Activated naive CD8-positive, alpha-beta T cell treated with anti-CD3 and anti-CD28 coated beads, Interleukin-2, amount 50 U/mL, for 24 hours (primary cell): ENCODE data around the gene YIPF5.

Experiments used
- ATAC-seq: fragments of 150-1000 bp; cut with Tn5 transposase; one replicate; pipeline ENCODE4 v1.10.0; 2021
- DNase-seq: peaks from one replicate; pipeline ENCODE4 v3.0.0; 2021
- H3K27ac Mint-ChIP-seq: one replicate; pipeline ENCODE4 v1.8.0; 2021; ENCODE audit warnings: mild to moderate bottlenecking, mixed read lengths
- H3K27me3 Mint-ChIP-seq: one replicate; pipeline ENCODE4 v1.8.0; 2021; ENCODE audit warnings: mixed read lengths
- H3K36me3 Mint-ChIP-seq: one replicate; pipeline ENCODE4 v1.8.0; 2021; ENCODE audit warnings: low read depth, mixed read lengths
- H3K4me1 Mint-ChIP-seq: one replicate; pipeline ENCODE4 v1.8.0; 2021; ENCODE audit warnings: mixed read lengths
- H3K4me3 Mint-ChIP-seq: one replicate; pipeline ENCODE4 v1.8.0; 2021; ENCODE audit warnings: mild to moderate bottlenecking, moderate library complexity, mixed read lengths
- H3K9me3 Mint-ChIP-seq: one replicate; pipeline ENCODE4 v1.8.0; 2021; ENCODE audit warnings: mixed read lengths

Gene YIPF5

DNA sequence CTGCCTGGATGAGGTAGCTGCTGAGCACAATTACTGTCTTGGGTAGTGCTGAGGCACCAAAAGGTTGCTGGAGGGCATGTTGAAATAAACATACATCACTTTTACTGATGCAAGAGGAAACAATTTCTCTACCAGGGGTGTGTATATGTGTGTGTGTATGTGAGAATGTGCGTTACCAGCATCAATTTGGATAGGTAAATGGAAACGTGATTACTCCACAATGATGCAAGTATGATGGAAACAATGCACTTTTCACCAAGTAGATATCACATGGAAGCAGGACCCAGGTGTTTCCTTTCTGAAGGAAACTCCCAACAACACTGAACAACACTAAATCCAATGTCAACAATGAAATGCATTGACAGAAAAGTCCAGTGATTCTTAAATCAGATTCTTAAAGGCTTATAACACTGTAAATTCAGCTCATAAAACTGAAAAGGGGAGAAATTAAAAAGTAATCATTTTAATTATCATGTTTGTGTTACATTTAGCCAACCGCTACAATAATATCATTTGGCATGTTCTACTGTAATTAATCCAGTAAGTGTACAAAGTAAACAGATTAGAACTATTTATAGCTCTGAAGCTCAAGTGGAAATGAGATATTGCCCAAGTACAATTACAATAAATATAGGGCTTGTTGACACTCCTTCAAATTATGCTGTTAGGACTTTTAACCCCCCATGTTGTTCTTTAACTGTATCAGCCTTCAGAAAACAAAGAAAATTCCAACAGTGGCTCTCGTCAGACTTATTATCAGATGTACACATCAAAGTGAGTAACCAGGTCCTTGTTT, 25.3 kb downstream of the YIPF5 start:
- H3K4me3 Mint-ChIP-seq = no peak overlapping the region
- H3K36me3 Mint-ChIP-seq = no peaks in the 10 kb centered on the region
- H3K4me1 Mint-ChIP-seq = peaks cover 5% of the 10 kb centered on the region
- no peak for DNase-seq
- peaks cover 6% of the 10 kb centered on the region for H3K27me3 Mint-ChIP-seq
- H3K27ac Mint-ChIP-seq = no peak overlapping the region
- no peaks in the 10 kb centered on the region for H3K9me3 Mint-ChIP-seq
- no peak for ATAC-seq

- no peak overlapping the region for H3K4me3 Mint-ChIP-seq
- DNase-seq = no peak
- H3K27ac Mint-ChIP-seq = no peak overlapping the region
- no peaks in the 10 kb centered on the region for H3K9me3 Mint-ChIP-seq
- no peak for ATAC-seq
- no peaks in the 10 kb centered on the region for H3K36me3 Mint-ChIP-seq
- peaks cover 5% of the 10 kb centered on the region for H3K4me1 Mint-ChIP-seq
- peaks cover 6% of the 10 kb centered on the region for H3K27me3 Mint-ChIP-seq
Observed at GRCh38 chr5:144143625-144144024, 26.8 kb downstream of the YIPF5 start.

- no peak for ATAC-seq
- H3K36me3 Mint-ChIP-seq = no peaks in the 10 kb centered on the region
- no peaks in the 10 kb centered on the region for H3K9me3 Mint-ChIP-seq
- peaks cover 5% of the 10 kb centered on the region for H3K4me1 Mint-ChIP-seq
- H3K27ac Mint-ChIP-seq = no peak overlapping the region
- H3K27me3 Mint-ChIP-seq = peaks cover 6% of the 10 kb centered on the region
- DNase-seq = no peak
- H3K4me3 Mint-ChIP-seq = no peak overlapping the region
Observed at GRCh38 chr5:144142824-144143162, 27.7 kb downstream of the YIPF5 start.

DNA sequence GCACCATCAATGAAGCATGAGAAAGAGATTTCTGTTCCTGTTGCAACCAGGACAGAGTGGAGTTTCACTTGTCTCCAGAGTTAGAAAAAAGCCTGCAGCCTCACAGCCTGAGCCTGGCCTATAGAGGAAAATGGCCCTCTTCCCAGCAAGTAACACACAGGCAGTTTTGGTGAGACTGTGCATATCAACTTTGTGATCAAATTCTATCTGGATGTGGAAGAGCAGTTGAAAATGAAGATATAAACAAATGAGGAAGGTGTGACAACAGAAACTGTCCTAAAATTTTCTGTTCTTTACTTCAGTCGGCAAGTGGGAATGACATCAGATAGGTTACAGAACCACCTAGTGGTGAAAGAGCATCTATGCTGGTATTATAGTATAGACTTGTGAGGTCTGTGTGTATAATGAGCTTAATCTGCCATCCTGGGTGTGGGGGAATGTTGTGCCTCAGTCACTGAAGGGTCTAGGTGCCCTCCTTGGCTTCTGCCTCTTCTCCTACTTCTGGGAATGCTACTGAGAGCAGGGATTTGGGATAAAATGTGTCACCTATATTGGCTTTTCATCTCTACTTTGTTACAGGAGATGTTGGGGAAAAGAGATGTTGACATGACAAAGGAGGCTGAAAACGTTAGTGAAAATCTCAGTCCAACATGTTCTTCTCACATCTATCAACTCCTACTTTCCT, 28.2 kb downstream of the YIPF5 start:
- Mint-ChIP-seq H3K9me3 (no peaks in the 10 kb centered on the region), H3K27me3 (peaks cover 6% of the 10 kb centered on the region), H3K36me3 (no peaks in the 10 kb centered on the region), H3K27ac (no peak overlapping the region), H3K4me1 (peaks cover 5% of the 10 kb centered on the region), H3K4me3 (no peak overlapping the region)
- ATAC-seq (peak; percentile 78), DNase-seq (no peak)

DNA sequence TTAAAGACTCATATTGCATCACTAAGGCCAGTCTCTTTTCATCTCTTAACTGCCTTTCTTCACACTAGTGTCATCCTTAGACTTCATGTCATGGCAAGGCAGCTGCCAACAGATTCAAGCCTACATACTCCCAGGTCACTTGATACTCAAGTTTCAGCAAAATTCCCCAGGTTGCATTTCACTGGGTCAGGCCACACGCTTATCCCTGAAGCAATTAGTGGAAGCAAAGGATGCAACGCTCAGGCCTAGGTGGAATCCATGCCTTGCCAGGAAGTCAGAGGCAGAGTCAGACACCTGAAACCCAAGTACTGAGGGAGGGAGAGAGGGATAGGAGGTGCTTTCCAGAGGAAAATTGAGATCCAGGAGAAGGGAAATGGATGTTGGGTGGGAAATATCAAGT, 28.9 kb downstream of the YIPF5 start:
- Mint-ChIP-seq H3K4me3 (no peak overlapping the region), H3K27me3 (peaks cover 6% of the 10 kb centered on the region)
- no peak for DNase-seq

GRCh38 chr5:144139586-144139985, 30.9 kb downstream of the YIPF5 start:
- Mint-ChIP-seq H3K4me1 (peaks cover 5% of the 10 kb centered on the region), H3K4me3 (no peak overlapping the region), H3K27ac (no peak overlapping the region), H3K9me3 (no peaks in the 10 kb centered on the region), H3K27me3 (peaks cover 6% of the 10 kb centered on the region), H3K36me3 (no peaks in the 10 kb centered on the region)
- no peak for ATAC-seq
- DNase-seq = no peak

More for the DNA sequence above, 28.9 kb downstream of the YIPF5 start:
- no peak for ATAC-seq
- Mint-ChIP-seq H3K4me1 (peaks cover 5% of the 10 kb centered on the region), H3K36me3 (no peaks in the 10 kb centered on the region), H3K27ac (no peak overlapping the region), H3K9me3 (no peaks in the 10 kb centered on the region)

DNA sequence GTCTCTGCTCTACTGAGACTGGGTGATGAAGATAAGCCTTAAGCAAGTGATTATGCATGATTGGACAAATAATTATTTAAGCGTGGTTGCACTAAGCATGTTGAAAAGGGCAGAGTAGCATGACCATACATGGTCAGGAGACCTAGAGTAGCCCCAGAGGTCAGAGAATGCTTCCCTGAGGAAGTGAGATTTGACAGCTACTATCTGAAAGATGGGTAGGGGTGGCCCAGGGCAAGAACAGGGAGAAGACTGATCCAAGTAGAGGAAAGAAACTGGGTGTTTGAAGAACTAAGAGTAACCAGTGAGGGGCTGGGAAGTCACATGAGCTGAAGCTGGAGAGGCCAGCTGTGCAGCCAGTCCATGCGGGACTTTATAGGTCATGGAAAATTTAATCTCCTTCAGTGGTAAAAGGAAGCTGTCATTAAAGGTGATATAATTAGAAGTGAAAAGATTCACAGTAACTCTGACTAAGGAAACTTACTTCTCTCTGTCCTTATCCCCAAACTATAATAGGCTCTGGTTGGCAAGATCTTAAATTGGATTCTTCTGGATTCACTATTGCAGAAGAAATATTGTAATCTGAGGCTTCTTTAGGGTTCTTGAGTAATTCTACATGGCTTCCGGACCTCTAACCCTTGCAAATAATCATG, 35.2 kb downstream of the YIPF5 start:
- H3K4me3 Mint-ChIP-seq = no peak overlapping the region
- ATAC-seq (no peak), DNase-seq (no peak)
- peaks cover 2% of the 10 kb centered on the region for H3K27me3 Mint-ChIP-seq
- no peak overlapping the region for H3K27ac Mint-ChIP-seq
- H3K36me3 Mint-ChIP-seq = no peaks in the 10 kb centered on the region
- H3K9me3 Mint-ChIP-seq = no peaks in the 10 kb centered on the region
- no peaks in the 10 kb centered on the region for H3K4me1 Mint-ChIP-seq

DNA sequence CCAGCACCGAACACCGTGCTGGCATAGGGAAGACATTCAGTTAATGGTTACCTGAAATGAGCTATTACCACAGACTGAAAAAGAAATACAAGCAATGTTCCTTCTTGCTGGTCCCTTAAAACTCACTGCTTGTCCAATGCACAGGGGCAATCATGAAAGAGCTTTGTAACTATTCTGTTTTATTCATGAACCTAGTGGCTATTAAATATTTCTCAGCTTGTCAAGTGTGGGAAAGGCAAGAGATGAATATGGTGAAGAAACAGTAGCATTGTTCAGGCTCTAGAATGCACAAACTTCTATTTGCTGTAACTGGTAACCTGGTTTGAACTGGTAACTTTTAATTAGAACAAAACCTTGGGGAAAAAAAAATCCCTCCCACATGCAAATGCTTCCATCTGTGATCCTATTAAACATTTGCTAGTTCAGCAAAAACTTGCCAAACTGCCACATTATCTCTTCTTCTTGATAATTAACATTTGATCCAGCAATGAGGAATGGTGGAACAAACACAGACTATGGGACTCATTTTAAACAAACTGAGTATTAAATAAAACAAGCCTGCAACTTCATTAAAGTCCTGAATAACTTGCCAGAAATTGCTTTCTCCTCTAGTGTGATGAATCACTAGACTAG, 36.1 kb downstream of the YIPF5 start:
- ATAC-seq (no peak), DNase-seq (no peak)
- Mint-ChIP-seq H3K36me3 (no peaks in the 10 kb centered on the region), H3K4me1 (no peaks in the 10 kb centered on the region), H3K27ac (no peak overlapping the region), H3K9me3 (no peaks in the 10 kb centered on the region), H3K4me3 (no peak overlapping the region), H3K27me3 (peaks cover 2% of the 10 kb centered on the region)

GRCh38 chr5:144133050-144133633, 37.3 kb downstream of the YIPF5 start:
- no peak for ATAC-seq
- H3K4me3 Mint-ChIP-seq = no peak overlapping the region
- H3K36me3 Mint-ChIP-seq = no peaks in the 10 kb centered on the region
- no peaks in the 10 kb centered on the region for H3K9me3 Mint-ChIP-seq
- DNase-seq = no peak
- no peak overlapping the region for H3K27ac Mint-ChIP-seq
- H3K4me1 Mint-ChIP-seq = no peaks in the 10 kb centered on the region
- H3K27me3 Mint-ChIP-seq = peaks cover 2% of the 10 kb centered on the region

GRCh38 chr5:144131261-144131660, 39.2 kb downstream of the YIPF5 start:
- no peak for ATAC-seq
- no peak for DNase-seq
- no peaks in the 10 kb centered on the region for H3K36me3 Mint-ChIP-seq
- no peak overlapping the region for H3K27ac Mint-ChIP-seq
- no peak overlapping the region for H3K4me3 Mint-ChIP-seq
- peaks cover 2% of the 10 kb centered on the region for H3K27me3 Mint-ChIP-seq
- no peaks in the 10 kb centered on the region for H3K4me1 Mint-ChIP-seq
- no peaks in the 10 kb centered on the region for H3K9me3 Mint-ChIP-seq

GRCh38 chr5:144130306-144130705, 40.2 kb downstream of the YIPF5 start:
- Mint-ChIP-seq H3K27ac (no peak overlapping the region), H3K27me3 (peaks cover 2% of the 10 kb centered on the region), H3K36me3 (no peaks in the 10 kb centered on the region), H3K4me1 (no peaks in the 10 kb centered on the region), H3K4me3 (no peak overlapping the region), H3K9me3 (no peaks in the 10 kb centered on the region)
- ATAC-seq (no peak), DNase-seq (no peak)

DNA sequence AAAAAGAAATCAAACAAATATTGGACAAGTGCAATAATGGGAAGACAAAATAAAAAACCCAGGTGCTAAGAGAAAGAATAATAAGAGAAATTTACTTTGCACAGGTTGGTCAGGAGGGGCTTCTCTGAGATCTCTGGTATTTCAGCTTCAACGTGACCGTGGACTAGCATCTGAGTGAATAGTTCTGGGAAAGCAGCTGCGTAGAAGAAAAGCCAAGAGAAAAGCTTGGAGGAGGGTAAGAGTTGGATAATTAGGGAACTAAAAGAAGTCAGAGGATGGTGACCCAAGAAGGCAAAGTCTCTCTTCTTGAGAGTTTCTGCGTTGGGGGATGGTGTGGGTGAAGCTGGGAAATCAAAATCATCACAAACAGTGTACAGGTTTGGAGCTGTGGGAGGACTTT, 41.6 kb downstream of the YIPF5 start:
- no peaks in the 10 kb centered on the region for H3K9me3 Mint-ChIP-seq
- H3K4me1 Mint-ChIP-seq = no peaks in the 10 kb centered on the region
- no peak for DNase-seq
- H3K36me3 Mint-ChIP-seq = no peaks in the 10 kb centered on the region
- no peak for ATAC-seq
- H3K27ac Mint-ChIP-seq = no peak overlapping the region
- H3K27me3 Mint-ChIP-seq = peaks cover 2% of the 10 kb centered on the region
- no peak overlapping the region for H3K4me3 Mint-ChIP-seq

GRCh38 chr5:144126707-144127106, 43.8 kb downstream of the YIPF5 start:
- no peak overlapping the region for H3K4me3 Mint-ChIP-seq
- no peaks in the 10 kb centered on the region for H3K4me1 Mint-ChIP-seq
- no peak overlapping the region for H3K27ac Mint-ChIP-seq
- no peaks in the 10 kb centered on the region for H3K36me3 Mint-ChIP-seq
- H3K27me3 Mint-ChIP-seq = no peaks in the 10 kb centered on the region
- H3K9me3 Mint-ChIP-seq = no peaks in the 10 kb centered on the region
- DNase-seq = no peak
- no peak for ATAC-seq

DNA sequence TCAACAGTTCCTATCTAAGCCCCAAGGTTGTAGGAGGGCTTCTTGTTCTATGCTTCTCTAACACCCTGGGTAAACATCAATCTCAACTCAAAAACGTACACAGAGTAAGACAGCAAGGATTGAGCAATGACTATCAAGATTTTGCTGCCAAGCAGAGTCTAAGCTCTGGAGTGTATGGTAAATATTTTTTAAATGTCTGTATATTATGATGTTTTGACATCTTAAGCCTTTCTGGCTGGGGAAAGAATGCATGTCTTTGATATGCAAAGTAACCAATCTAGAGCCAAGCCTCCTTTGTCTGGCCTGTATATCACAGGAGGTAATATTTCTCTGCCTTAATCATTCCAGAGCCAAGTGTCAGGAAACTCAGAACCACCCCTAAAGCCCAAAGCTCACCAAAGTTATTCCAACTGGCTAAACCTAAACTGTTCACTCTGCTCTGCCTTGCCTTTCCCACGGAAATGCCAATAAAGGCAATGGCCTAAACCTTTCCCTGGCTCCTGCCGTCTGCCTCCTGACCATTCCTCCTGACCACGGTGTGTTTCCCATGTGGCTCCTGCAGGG, 45.2 kb downstream of the YIPF5 start:
- ATAC-seq = no peak
- Mint-ChIP-seq H3K27me3 (peaks cover 3% of the 10 kb centered on the region), H3K4me3 (no peak overlapping the region), H3K4me1 (no peaks in the 10 kb centered on the region), H3K27ac (no peak overlapping the region), H3K9me3 (no peaks in the 10 kb centered on the region), H3K36me3 (no peaks in the 10 kb centered on the region)
- DNase-seq = no peak
